Sigmoid colon (tissue), 4 donors: ENCODE data around the gene FOXD4.
"Not testable (repeated sequence)": the region's sequence is repeated elsewhere in the genome, so short reads cannot be mapped to it uniquely, and the experiment has no call there.

Experiments
- POLR2A ChIP-seq, 2 donors: fragments of 450-650 bp; IDR thresholded peaks; one replicate each; pipeline ENCODE4 v1.6.1; 2016; ENCODE audit warnings: antibody characterized with exemption in 2 of 2, mild to moderate bottlenecking in 2 of 2, moderate library complexity in 2 of 2
- POLR2AphosphoS5 ChIP-seq, 4 donors: sonication (generic); formaldehyde crosslinking; IDR thresholded peaks; one replicate each; pipeline ENCODE4 v1.6.1; 2017; ENCODE audit warnings: antibody characterized with exemption in 4 of 4
- TF ChIP-seq, protein P1 (sequence below), 4 experiments: fragments of 450-650 bp in 3 of 4; fragments of 200-600 bp in 1 of 4; IDR thresholded peaks; one replicate each; pipeline ENCODE4 v1.5.1; 2016 to 2019; ENCODE audit warnings: antibody characterized with exemption in 4 of 4, mild to moderate bottlenecking in 3 of 4, moderate library complexity in 2 of 4

DNA sequence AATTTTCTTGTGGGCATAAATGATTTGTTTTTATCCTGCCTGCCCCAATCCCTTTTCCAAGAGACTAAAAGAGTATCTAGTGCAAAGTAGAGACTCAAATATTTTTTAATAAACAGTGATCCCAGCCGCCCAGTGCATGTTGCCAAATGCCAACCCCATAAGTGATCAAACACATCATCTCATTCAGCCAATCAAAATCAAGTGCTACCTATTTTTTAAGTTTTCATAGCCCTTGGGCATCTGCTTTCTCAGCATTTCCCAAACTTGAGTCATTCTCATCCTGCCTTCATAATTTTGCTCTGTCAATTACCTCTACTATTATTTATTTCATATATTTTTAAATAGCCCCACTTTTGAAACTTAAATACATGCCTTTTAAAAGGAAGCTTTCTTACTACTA is 27.4 kb downstream of the FOXD4 start:
- not testable (repeated sequence) for TF ChIP-seq POLR2A, POLR2AphosphoS5 (IDR thresholded peaks at IDR 0.05)
- TF ChIP-seq, protein P1, sequence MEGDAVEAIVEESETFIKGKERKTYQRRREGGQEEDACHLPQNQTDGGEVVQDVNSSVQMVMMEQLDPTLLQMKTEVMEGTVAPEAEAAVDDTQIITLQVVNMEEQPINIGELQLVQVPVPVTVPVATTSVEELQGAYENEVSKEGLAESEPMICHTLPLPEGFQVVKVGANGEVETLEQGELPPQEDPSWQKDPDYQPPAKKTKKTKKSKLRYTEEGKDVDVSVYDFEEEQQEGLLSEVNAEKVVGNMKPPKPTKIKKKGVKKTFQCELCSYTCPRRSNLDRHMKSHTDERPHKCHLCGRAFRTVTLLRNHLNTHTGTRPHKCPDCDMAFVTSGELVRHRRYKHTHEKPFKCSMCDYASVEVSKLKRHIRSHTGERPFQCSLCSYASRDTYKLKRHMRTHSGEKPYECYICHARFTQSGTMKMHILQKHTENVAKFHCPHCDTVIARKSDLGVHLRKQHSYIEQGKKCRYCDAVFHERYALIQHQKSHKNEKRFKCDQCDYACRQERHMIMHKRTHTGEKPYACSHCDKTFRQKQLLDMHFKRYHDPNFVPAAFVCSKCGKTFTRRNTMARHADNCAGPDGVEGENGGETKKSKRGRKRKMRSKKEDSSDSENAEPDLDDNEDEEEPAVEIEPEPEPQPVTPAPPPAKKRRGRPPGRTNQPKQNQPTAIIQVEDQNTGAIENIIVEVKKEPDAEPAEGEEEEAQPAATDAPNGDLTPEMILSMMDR (IDR thresholded peaks at IDR 0.05), result not testable (repeated sequence)
